ENCODE measurements around the gene LPP.

- TF ChIP-seq EZH2 (IDR thresholded peaks at IDR 0.05; ENCODE audit: low read length, unreplicated experiment) (no peak), CTCF (conservative IDR thresholded peaks at IDR 0.05; ENCODE audit: low read depth, low read length) (no peak)
Observed at GRCh38 chr3:188108703-188109412, 45.1 kb upstream of the LPP start.

Data from PC-3 (cell line).